NB4 (cell line): ENCODE results near the gene MLLT3.

Source experiments
- DNase-seq: peaks from one replicate; pipeline ENCODE4 v3.0.0; 2010; ENCODE audit warnings: low read depth
- H3K4me3 ChIP-seq: one replicate; pipeline ENCODE4 v1.5.1; 2011; ENCODE audit warnings: mild to moderate bottlenecking, low read depth, low read length, moderate library complexity
- CTCF ChIP-seq: IDR thresholded peaks from one replicate; pipeline ENCODE4 v1.5.1; 2012; ENCODE audit warnings: low read depth, low read length
- MYC ChIP-seq: IDR thresholded peaks from 2 replicates; pipeline ENCODE4 v1.6.1; 2011; ENCODE audit warnings: low read depth, low read length
- POLR2A ChIP-seq: IDR thresholded peaks from 2 replicates; pipeline ENCODE4 v1.6.1; 2011; ENCODE audit warnings: mild to moderate bottlenecking; ENCODE audit not compliant: insufficient read length; ENCODE audit errors: extremely low read depth
- TF ChIP-seq, protein P1 (sequence below): IDR thresholded peaks from 2 replicates; pipeline ENCODE4 v1.6.1; 2011; ENCODE audit warnings: low read depth, low read length

The MLLT3 gene

GRCh38 chr9:20294046-20294750 lies 328.1 kb downstream of the MLLT3 start:
- no peak for TF ChIP-seq POLR2A
- no peak for TF ChIP-seq MYC
- TF ChIP-seq, protein P1, sequence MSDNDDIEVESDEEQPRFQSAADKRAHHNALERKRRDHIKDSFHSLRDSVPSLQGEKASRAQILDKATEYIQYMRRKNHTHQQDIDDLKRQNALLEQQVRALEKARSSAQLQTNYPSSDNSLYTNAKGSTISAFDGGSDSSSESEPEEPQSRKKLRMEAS: no peak
- no peak for TF ChIP-seq CTCF
- H3K4me3 ChIP-seq: no peak overlapping the region
- DNase-seq: no peak

GRCh38 chr9:20292002-20292401 lies 330.3 kb downstream of the MLLT3 start:
- no peak overlapping the region for H3K4me3 ChIP-seq
- DNase-seq: no peak
- TF ChIP-seq, protein P1: no peak
- TF ChIP-seq CTCF (no peak), POLR2A (no peak), MYC (no peak)
